Naive B cell (primary cell): ENCODE results near the gene RAB40C. TPM values are rescaled to one million over a fixed set of nuclear protein-coding genes. Genes with fewer than 3 reads are reported as not detected.
"Not testable (repeated sequence)": the region's sequence is repeated elsewhere in the genome, so short reads cannot be mapped to it uniquely, and the experiment has no call there.

Experiments
- ATAC-seq, 2 donors: fragments of 150-1000 bp; cut with Tn5 transposase; 2 replicates each; pipeline ENCODE4 v1.10.0; 2021; ENCODE audit warnings: low read depth in 2 of 2, mild to moderate bottlenecking in 2 of 2, moderate library complexity in 2 of 2
- DNase-seq: peaks from one replicate; pipeline ENCODE4 v3.0.0; 2022
- H3K27ac Mint-ChIP-seq, 6 donors: one replicate each; pipeline ENCODE4 v1.8.0; 2020 to 2022; ENCODE audit warnings: mild to moderate bottlenecking in 6 of 6, mixed read lengths in 6 of 6, moderate library complexity in 5 of 6, inconsistent platforms in 2 of 6
- H3K27me3 Mint-ChIP-seq, 3 donors: one replicate each; pipeline ENCODE4 v1.8.0; 2021 to 2022; ENCODE audit warnings: mixed read lengths in 3 of 3, mild to moderate bottlenecking in 1 of 3
- H3K36me3 Mint-ChIP-seq, 2 donors: one replicate each; pipeline ENCODE4 v1.8.0; 2020 to 2022; ENCODE audit warnings: mixed read lengths in 2 of 2, inconsistent platforms in 1 of 2, mild to moderate bottlenecking in 1 of 2
- H3K4me1 Mint-ChIP-seq, 3 donors: one replicate each; pipeline ENCODE4 v1.8.0; 2020 to 2022; ENCODE audit warnings: mixed read lengths in 3 of 3, inconsistent platforms in 1 of 3, mild to moderate bottlenecking in 1 of 3, moderate library complexity in 1 of 3
- H3K4me3 Mint-ChIP-seq, 8 donors: one replicate each; pipeline ENCODE4 v1.8.0; 2020 to 2022; ENCODE audit warnings: mild to moderate bottlenecking in 8 of 8, mixed read lengths in 8 of 8, moderate library complexity in 8 of 8, inconsistent platforms in 2 of 8
- H3K9me3 Mint-ChIP-seq, 7 donors: one replicate each; pipeline ENCODE4 v1.8.0; 2020 to 2022; ENCODE audit warnings: mixed read lengths in 7 of 7, mild to moderate bottlenecking in 5 of 7, inconsistent platforms in 2 of 7, moderate library complexity in 1 of 7
- polyA plus RNA-seq, 6 donors: library from polyadenylated mRNA; unstranded; fragments of 300-500 nt; fragmentation: Illumina TruSeq; gene quantifications; one replicate each; pipeline ENCODE4 v1.2.3, GENCODE V29; 2021; ENCODE audit warnings: low read depth in 6 of 6

The RAB40C gene
- polyA plus RNA-seq, 6 donors from 2014 or later: 6.8 to 14.5 (median 9.4) TPM

DNA sequence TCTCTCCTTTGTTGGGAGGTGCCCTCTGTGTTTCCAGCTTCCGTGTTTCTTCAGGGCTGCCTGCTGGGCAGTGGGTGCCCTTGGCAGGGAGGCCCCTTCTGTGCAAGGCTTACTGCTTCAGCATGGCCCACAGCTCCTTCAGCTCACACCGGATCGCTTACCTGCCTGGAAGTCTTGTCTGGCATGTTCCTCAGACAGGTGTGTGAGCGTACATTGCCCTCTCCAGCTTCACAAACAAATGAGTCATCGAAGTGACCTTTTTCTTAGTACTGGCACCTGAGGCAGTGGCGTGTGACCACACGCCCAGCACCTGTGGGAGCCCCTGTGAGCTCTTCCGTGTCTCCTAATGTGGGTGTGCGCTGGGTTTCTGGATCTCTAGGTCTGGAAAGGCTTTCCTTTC lies 3.5 kb downstream of the RAB40C start:
- DNase-seq (no peak), ATAC-seq (no peak)
- peaks cover 38 to 44% (median 43%) of the 10 kb centered on the region in 3 donors for H3K4me1 Mint-ChIP-seq
- H3K9me3 Mint-ChIP-seq: no peaks in the 10 kb centered on the region
- no peaks in the 10 kb centered on the region for H3K27me3 Mint-ChIP-seq
- H3K36me3 Mint-ChIP-seq: no peaks in the 10 kb centered on the region
- H3K4me3 Mint-ChIP-seq: peak overlapping the region in 2 of 8 donors; percentile 33 to 71
- peak overlapping the region in 3 of 6 donors; percentile 34 to 70 (median 56) for H3K27ac Mint-ChIP-seq

GRCh38 chr16:593807-594206 lies 3.9 kb downstream of the RAB40C start:
- H3K4me3 Mint-ChIP-seq: peak overlapping the region in 2 of 8 donors; percentile 33 to 71
- H3K27ac Mint-ChIP-seq: peak overlapping the region in 1 of 6 donors; percentile 70
- peaks cover 35 to 41% (median 40%) of the 10 kb centered on the region in 3 donors for H3K4me1 Mint-ChIP-seq
- no peaks in the 10 kb centered on the region for H3K9me3 Mint-ChIP-seq
- H3K36me3 Mint-ChIP-seq: no peaks in the 10 kb centered on the region
- ATAC-seq (no peak), DNase-seq (no peak)
- no peaks in the 10 kb centered on the region for H3K27me3 Mint-ChIP-seq

- H3K4me3 Mint-ChIP-seq: peak overlapping the region in 1 of 8 donors; percentile 77
- H3K9me3 Mint-ChIP-seq: no peaks in the 10 kb centered on the region
- ATAC-seq: no peak
- DNase-seq: no peak
- no peak overlapping the region for H3K27ac Mint-ChIP-seq
- no peaks in the 10 kb centered on the region for H3K27me3 Mint-ChIP-seq
- H3K4me1 Mint-ChIP-seq: peaks cover 35 to 41% (median 40%) of the 10 kb centered on the region in 3 donors
- H3K36me3 Mint-ChIP-seq: no peaks in the 10 kb centered on the region
Observed at GRCh38 chr16:595094-595528, 5.2 kb downstream of the RAB40C start.

- H3K4me3 Mint-ChIP-seq: no peak overlapping the region
- H3K36me3 Mint-ChIP-seq: no peaks in the 10 kb centered on the region
- no peak for DNase-seq
- no peaks in the 10 kb centered on the region for H3K9me3 Mint-ChIP-seq
- ATAC-seq: no peak
- peak overlapping the region in 1 of 6 donors; percentile 82 for H3K27ac Mint-ChIP-seq
- peaks cover 26 to 34% (median 32%) of the 10 kb centered on the region in 3 donors for H3K4me1 Mint-ChIP-seq
- H3K27me3 Mint-ChIP-seq: no peaks in the 10 kb centered on the region
Observed at GRCh38 chr16:595942-596735, 6.3 kb downstream of the RAB40C start.

GRCh38 chr16:596736-597060 lies 6.8 kb downstream of the RAB40C start:
- H3K27ac Mint-ChIP-seq: peak overlapping the region in 1 of 6 donors; percentile 84

GRCh38 chr16:597655-598054 lies 7.8 kb downstream of the RAB40C start:
- not testable (repeated sequence) for H3K4me3 Mint-ChIP-seq
- H3K4me1 Mint-ChIP-seq: peaks cover 14 to 27% (median 19%) of the 10 kb centered on the region in 3 donors

More at GRCh38 chr16:596736-597060, 6.8 kb downstream of the RAB40C start:
- H3K4me1 Mint-ChIP-seq: peaks cover 21 to 31% (median 29%) of the 10 kb centered on the region in 3 donors
- H3K9me3 Mint-ChIP-seq: no peaks in the 10 kb centered on the region
- H3K4me3 Mint-ChIP-seq: no peak overlapping the region
- no peaks in the 10 kb centered on the region for H3K36me3 Mint-ChIP-seq
- no peaks in the 10 kb centered on the region for H3K27me3 Mint-ChIP-seq
- no peak for ATAC-seq
- no peak for DNase-seq

GRCh38 chr16:598823-599739 lies 9.2 kb downstream of the RAB40C start:
- H3K36me3 Mint-ChIP-seq: no peaks in the 10 kb centered on the region
- no peak overlapping the region for H3K4me3 Mint-ChIP-seq
- ATAC-seq (no peak), DNase-seq (no peak)
- H3K27ac Mint-ChIP-seq: peak overlapping the region in 1 of 6 donors; percentile 11
- H3K27me3 Mint-ChIP-seq: no peaks in the 10 kb centered on the region
- peaks cover 16 to 21% (median 17%) of the 10 kb centered on the region in 3 donors for H3K4me1 Mint-ChIP-seq
- no peaks in the 10 kb centered on the region for H3K9me3 Mint-ChIP-seq

More at GRCh38 chr16:597655-598054, 7.8 kb downstream of the RAB40C start:
- H3K9me3 Mint-ChIP-seq, H3K27me3 Mint-ChIP-seq, H3K27ac Mint-ChIP-seq, DNase-seq, H3K36me3 Mint-ChIP-seq, ATAC-seq: not testable (repeated sequence)

GRCh38 chr16:600781-601180 lies 10.9 kb downstream of the RAB40C start:
- DNase-seq (no peak), ATAC-seq (no peak)
- Mint-ChIP-seq H3K4me3 (peak overlapping the region in 1 of 8 donors; percentile 15), H3K27ac (no peak overlapping the region), H3K4me1 (peaks cover 16 to 18% (median 16%) of the 10 kb centered on the region in 3 donors), H3K9me3 (peaks cover 0 to 5% (median 0%) of the 10 kb centered on the region in 7 donors), H3K27me3 (no peaks in the 10 kb centered on the region), H3K36me3 (no peaks in the 10 kb centered on the region)

- no peak for ATAC-seq
- no peak for DNase-seq
- peaks cover 6 to 19% (median 13%) of the 10 kb centered on the region in 3 donors for H3K4me1 Mint-ChIP-seq
- peak overlapping the region in 1 of 6 donors; percentile 69 for H3K27ac Mint-ChIP-seq
- H3K36me3 Mint-ChIP-seq: no peaks in the 10 kb centered on the region
- peaks cover 0 to 5% (median 0%) of the 10 kb centered on the region in 7 donors for H3K9me3 Mint-ChIP-seq
- H3K27me3 Mint-ChIP-seq: no peaks in the 10 kb centered on the region
- no peak overlapping the region for H3K4me3 Mint-ChIP-seq
Observed at GRCh38 chr16:603933-604332, 14.1 kb downstream of the RAB40C start.

- DNase-seq: no peak
- peaks cover 0 to 5% (median 0%) of the 10 kb centered on the region in 7 donors for H3K9me3 Mint-ChIP-seq
- no peaks in the 10 kb centered on the region for H3K36me3 Mint-ChIP-seq
- H3K27me3 Mint-ChIP-seq: no peaks in the 10 kb centered on the region
- H3K4me1 Mint-ChIP-seq: peaks cover 19 to 33% (median 27%) of the 10 kb centered on the region in 3 donors
- no peak overlapping the region for H3K4me3 Mint-ChIP-seq
- no peak for ATAC-seq
- H3K27ac Mint-ChIP-seq: no peak overlapping the region
Observed at GRCh38 chr16:606656-607307, 16.9 kb downstream of the RAB40C start.

GRCh38 chr16:608019-608418 lies 18.2 kb downstream of the RAB40C start:
- H3K9me3 Mint-ChIP-seq: peaks cover 0 to 5% (median 0%) of the 10 kb centered on the region in 7 donors
- peaks cover 18 to 31% (median 27%) of the 10 kb centered on the region in 3 donors for H3K4me1 Mint-ChIP-seq
- DNase-seq (no peak), ATAC-seq (no peak)
- no peaks in the 10 kb centered on the region for H3K27me3 Mint-ChIP-seq
- H3K36me3 Mint-ChIP-seq: no peaks in the 10 kb centered on the region
- peak overlapping the region in 1 of 6 donors; percentile 7 for H3K27ac Mint-ChIP-seq
- no peak overlapping the region for H3K4me3 Mint-ChIP-seq

DNA sequence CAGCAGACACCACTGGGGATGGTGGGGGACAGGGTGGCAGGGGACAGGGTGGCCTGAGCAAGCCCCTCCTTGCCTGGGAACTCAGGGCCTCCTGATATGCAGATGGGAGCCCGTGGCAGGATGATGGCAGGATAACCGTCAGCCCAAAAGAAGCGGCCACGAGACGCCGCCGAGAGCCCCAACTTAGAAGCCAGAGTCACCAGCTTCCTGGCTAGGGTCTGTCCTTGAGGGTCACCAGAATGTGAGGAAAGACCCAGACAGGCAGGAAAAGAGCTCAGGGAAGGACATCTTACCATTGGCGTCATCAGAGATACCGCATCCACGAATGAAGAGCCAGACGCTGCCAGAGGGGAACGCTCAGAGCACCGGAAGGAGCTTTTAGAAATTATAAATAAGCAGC lies 19.4 kb downstream of the RAB40C start:
- Mint-ChIP-seq H3K9me3 (peaks cover 0 to 5% (median 0%) of the 10 kb centered on the region in 7 donors), H3K27ac (no peak overlapping the region), H3K4me3 (no peak overlapping the region), H3K27me3 (no peaks in the 10 kb centered on the region), H3K4me1 (peaks cover 21 to 22% (median 21%) of the 10 kb centered on the region in 3 donors), H3K36me3 (no peaks in the 10 kb centered on the region)
- DNase-seq: no peak
- ATAC-seq: no peak

GRCh38 chr16:609984-610383 lies 20.1 kb downstream of the RAB40C start:
- H3K36me3 Mint-ChIP-seq: no peaks in the 10 kb centered on the region
- peaks cover 25 to 27% (median 26%) of the 10 kb centered on the region in 3 donors for H3K4me1 Mint-ChIP-seq
- no peak overlapping the region for H3K4me3 Mint-ChIP-seq
- DNase-seq (no peak), ATAC-seq (no peak)
- H3K9me3 Mint-ChIP-seq: peaks cover 0 to 4% (median 0%) of the 10 kb centered on the region in 7 donors
- no peak overlapping the region for H3K27ac Mint-ChIP-seq
- H3K27me3 Mint-ChIP-seq: no peaks in the 10 kb centered on the region
